Uterus (tissue), 2 donors: Measurements from ENCODE around the gene BID.

ENCODE experiments used
- POLR2A ChIP-seq, 2 donors: fragments of 450-650 bp; IDR thresholded peaks; one replicate each; pipeline ENCODE4 v1.6.1; 2016; ENCODE audit warnings: antibody characterized with exemption in 2 of 2, mild to moderate bottlenecking in 1 of 2, moderate library complexity in 1 of 2
- TF ChIP-seq, protein P1 (sequence below), 4 experiments: fragments of 200-600 bp in 2 of 4; fragments of 450-650 bp in 2 of 4; sonication (generic) in 2 of 4; IDR thresholded peaks; one replicate each; pipeline ENCODE4 v1.5.1; 2016 to 2019; ENCODE audit warnings: antibody characterized with exemption in 4 of 4, mild to moderate bottlenecking in 2 of 4, moderate library complexity in 1 of 4

DNA sequence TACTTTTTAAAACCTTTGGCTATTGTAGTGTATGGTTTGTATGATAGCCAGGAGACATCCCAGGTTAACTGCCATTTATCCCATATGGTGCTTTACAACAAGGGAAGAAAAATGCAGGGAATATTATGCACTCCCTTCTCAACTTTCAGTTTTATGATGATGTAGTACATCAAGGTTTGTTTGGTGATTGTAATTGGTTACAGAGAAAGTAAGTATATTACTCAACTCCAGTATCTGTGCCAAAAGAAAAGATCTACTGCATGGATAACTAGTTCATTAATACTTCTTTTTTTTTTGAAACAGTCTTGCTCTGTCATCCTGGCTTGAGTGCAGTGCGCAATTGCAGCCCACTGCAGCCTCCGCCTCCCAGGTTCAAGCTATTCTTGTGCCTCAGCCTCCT lies 70.5 kb downstream of the BID start:
- TF ChIP-seq, protein P1, sequence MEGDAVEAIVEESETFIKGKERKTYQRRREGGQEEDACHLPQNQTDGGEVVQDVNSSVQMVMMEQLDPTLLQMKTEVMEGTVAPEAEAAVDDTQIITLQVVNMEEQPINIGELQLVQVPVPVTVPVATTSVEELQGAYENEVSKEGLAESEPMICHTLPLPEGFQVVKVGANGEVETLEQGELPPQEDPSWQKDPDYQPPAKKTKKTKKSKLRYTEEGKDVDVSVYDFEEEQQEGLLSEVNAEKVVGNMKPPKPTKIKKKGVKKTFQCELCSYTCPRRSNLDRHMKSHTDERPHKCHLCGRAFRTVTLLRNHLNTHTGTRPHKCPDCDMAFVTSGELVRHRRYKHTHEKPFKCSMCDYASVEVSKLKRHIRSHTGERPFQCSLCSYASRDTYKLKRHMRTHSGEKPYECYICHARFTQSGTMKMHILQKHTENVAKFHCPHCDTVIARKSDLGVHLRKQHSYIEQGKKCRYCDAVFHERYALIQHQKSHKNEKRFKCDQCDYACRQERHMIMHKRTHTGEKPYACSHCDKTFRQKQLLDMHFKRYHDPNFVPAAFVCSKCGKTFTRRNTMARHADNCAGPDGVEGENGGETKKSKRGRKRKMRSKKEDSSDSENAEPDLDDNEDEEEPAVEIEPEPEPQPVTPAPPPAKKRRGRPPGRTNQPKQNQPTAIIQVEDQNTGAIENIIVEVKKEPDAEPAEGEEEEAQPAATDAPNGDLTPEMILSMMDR (IDR thresholded peaks at IDR 0.05), result no peak
- TF ChIP-seq POLR2A (IDR thresholded peaks at IDR 0.05), result no peak
